ENCODE measurements around the gene IGSF10. TPM values are rescaled to one million over a fixed set of nuclear protein-coding genes. Genes with fewer than 3 reads are reported as not detected.

The IGSF10 gene
- polyA plus RNA-seq, 1 of the 3 experiments (the other 2 are of a cell fraction), result 15.3 TPM

DNA sequence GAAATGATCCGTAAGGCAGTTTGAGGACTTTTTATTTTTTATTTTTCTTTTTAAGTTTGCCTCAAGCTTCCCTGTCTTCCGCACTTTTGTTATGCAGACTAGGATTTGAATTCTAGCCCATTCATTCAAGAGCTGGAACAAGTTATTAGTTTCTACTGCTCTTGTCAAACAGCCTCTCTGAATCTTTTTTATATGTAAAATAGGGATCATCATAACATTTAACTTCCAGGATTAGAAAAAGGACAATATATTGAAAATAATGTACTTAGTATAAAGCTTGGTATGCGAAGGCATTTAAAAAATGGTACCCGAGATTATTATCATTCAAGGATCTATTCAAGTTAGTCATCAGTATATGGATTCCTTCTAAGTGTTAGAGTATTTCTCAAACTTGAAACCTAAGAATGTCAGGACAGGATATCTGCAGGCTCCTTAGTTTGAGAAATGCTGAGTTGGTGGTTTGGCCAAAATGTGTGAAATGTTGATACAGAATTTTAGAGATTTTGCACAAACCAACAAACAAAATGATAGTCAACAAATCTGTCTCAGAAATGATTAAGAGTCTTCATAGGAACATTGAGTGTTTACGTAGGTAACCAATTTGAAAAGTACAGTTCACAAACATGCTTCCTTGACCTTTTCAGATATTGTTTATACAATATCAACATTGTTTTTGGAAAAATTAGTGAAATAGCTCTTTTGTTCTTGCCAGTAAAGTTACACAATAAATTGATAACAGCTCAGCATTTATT is 40.5 kb upstream of the IGSF10 start:
- no peaks in the 10 kb centered on the region; a peak in 1 of 4 replicates for H3K4me1 ChIP-seq (ENCODE audit: control insufficient read depth in 1 of 2, insufficient read depth in 2 of 2, low read depth in 1 of 2, low read length in 1 of 2)
- 41% methylated on average over 5 of the region's 5 CpGs for WGBS (ENCODE audit: low lambda C conversion rate)
- H3K79me2 ChIP-seq (ENCODE audit: insufficient read depth), result no peaks in the 10 kb centered on the region
- no peak overlapping the region for H3K9ac ChIP-seq
- H3F3A ChIP-seq (replicated peaks; ENCODE audit: insufficient read depth), result no peaks in the 10 kb centered on the region
- H3K27ac ChIP-seq (ENCODE audit: low read depth in 2 of 2, low read length in 1 of 2), result no peak overlapping the region
- H3K9me3 ChIP-seq, result no peaks in the 10 kb centered on the region
- no peaks in the 10 kb centered on the region for H3K9me2 ChIP-seq
- no peak overlapping the region for H3K4me3 ChIP-seq (ENCODE audit: low read depth in 2 of 2, low read length in 1 of 2)
- no peaks in the 10 kb centered on the region for H4K20me1 ChIP-seq (ENCODE audit: insufficient read depth)
- DNase-seq, result no peak
- no peaks in the 10 kb centered on the region for H3K36me3 ChIP-seq (replicated peaks in 1 of 2; ENCODE audit: control insufficient read depth in 1 of 2, insufficient read depth in 2 of 2, low read length in 1 of 2)
- TF ChIP-seq FOXJ3 (CRISPR knock-in tag; IDR thresholded peaks at IDR 0.05) (no peak), RCOR1 (IDR thresholded peaks at IDR 0.05; ENCODE audit: low read length) (no peak), EP300 (IDR thresholded peaks at IDR 0.05; ENCODE audit: borderline replicate concordance in 1 of 2, low read depth in 1 of 2, low read length in 1 of 2) (no peak), GABPA (IDR thresholded peaks at IDR 0.05; ENCODE audit: low read depth) (no peak), TEAD4 (IDR thresholded peaks at IDR 0.05; ENCODE audit: borderline replicate concordance, insufficient read depth) (no peak), GATA2 (CRISPR knock-in tag; IDR thresholded peaks at IDR 0.05) (no peak), MEF2A (IDR thresholded peaks at IDR 0.05; ENCODE audit: borderline replicate concordance, low read depth) (no peak), RFX5 (IDR thresholded peaks at IDR 0.05; ENCODE audit: low read length) (no peak), FOXM1 (IDR thresholded peaks at IDR 0.05; ENCODE audit: low read depth) (no peak), SIN3A (IDR thresholded peaks at IDR 0.05; ENCODE audit: borderline replicate concordance, low read depth, low read length) (no peak), NFIC (IDR thresholded peaks at IDR 0.05; ENCODE audit: borderline replicate concordance) (no peak)
- TF ChIP-seq, protein P1, sequence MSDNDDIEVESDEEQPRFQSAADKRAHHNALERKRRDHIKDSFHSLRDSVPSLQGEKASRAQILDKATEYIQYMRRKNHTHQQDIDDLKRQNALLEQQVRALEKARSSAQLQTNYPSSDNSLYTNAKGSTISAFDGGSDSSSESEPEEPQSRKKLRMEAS (IDR thresholded peaks at IDR 0.05; ENCODE audit: low read depth), result no peak
- TF ChIP-seq, protein P2, sequence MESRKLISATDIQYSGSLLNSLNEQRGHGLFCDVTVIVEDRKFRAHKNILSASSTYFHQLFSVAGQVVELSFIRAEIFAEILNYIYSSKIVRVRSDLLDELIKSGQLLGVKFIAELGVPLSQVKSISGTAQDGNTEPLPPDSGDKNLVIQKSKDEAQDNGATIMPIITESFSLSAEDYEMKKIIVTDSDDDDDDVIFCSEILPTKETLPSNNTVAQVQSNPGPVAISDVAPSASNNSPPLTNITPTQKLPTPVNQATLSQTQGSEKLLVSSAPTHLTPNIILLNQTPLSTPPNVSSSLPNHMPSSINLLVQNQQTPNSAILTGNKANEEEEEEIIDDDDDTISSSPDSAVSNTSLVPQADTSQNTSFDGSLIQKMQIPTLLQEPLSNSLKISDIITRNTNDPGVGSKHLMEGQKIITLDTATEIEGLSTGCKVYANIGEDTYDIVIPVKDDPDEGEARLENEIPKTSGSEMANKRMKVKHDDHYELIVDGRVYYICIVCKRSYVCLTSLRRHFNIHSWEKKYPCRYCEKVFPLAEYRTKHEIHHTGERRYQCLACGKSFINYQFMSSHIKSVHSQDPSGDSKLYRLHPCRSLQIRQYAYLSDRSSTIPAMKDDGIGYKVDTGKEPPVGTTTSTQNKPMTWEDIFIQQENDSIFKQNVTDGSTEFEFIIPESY (IDR thresholded peaks at IDR 0.05; ENCODE audit: borderline replicate concordance, low read depth), result no peak
- TF ChIP-seq, protein P3, sequence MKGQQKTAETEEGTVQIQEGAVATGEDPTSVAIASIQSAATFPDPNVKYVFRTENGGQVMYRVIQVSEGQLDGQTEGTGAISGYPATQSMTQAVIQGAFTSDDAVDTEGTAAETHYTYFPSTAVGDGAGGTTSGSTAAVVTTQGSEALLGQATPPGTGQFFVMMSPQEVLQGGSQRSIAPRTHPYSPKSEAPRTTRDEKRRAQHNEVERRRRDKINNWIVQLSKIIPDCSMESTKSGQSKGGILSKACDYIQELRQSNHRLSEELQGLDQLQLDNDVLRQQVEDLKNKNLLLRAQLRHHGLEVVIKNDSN (IDR thresholded peaks at IDR 0.05; ENCODE audit: borderline replicate concordance, low read depth), result no peak
- TF ChIP-seq, protein P4, sequence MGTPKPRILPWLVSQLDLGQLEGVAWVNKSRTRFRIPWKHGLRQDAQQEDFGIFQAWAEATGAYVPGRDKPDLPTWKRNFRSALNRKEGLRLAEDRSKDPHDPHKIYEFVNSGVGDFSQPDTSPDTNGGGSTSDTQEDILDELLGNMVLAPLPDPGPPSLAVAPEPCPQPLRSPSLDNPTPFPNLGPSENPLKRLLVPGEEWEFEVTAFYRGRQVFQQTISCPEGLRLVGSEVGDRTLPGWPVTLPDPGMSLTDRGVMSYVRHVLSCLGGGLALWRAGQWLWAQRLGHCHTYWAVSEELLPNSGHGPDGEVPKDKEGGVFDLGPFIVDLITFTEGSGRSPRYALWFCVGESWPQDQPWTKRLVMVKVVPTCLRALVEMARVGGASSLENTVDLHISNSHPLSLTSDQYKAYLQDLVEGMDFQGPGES (IDR thresholded peaks at IDR 0.05; ENCODE audit: low read depth, low read length), result no peak
- TF ChIP-seq, protein P5, sequence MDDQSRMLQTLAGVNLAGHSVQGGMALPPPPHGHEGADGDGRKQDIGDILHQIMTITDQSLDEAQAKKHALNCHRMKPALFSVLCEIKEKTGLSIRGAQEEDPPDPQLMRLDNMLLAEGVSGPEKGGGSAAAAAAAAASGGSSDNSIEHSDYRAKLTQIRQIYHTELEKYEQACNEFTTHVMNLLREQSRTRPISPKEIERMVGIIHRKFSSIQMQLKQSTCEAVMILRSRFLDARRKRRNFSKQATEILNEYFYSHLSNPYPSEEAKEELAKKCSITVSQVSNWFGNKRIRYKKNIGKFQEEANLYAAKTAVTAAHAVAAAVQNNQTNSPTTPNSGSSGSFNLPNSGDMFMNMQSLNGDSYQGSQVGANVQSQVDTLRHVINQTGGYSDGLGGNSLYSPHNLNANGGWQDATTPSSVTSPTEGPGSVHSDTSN (IDR thresholded peaks at IDR 0.05), result no peak
- TF ChIP-seq, protein P6, sequence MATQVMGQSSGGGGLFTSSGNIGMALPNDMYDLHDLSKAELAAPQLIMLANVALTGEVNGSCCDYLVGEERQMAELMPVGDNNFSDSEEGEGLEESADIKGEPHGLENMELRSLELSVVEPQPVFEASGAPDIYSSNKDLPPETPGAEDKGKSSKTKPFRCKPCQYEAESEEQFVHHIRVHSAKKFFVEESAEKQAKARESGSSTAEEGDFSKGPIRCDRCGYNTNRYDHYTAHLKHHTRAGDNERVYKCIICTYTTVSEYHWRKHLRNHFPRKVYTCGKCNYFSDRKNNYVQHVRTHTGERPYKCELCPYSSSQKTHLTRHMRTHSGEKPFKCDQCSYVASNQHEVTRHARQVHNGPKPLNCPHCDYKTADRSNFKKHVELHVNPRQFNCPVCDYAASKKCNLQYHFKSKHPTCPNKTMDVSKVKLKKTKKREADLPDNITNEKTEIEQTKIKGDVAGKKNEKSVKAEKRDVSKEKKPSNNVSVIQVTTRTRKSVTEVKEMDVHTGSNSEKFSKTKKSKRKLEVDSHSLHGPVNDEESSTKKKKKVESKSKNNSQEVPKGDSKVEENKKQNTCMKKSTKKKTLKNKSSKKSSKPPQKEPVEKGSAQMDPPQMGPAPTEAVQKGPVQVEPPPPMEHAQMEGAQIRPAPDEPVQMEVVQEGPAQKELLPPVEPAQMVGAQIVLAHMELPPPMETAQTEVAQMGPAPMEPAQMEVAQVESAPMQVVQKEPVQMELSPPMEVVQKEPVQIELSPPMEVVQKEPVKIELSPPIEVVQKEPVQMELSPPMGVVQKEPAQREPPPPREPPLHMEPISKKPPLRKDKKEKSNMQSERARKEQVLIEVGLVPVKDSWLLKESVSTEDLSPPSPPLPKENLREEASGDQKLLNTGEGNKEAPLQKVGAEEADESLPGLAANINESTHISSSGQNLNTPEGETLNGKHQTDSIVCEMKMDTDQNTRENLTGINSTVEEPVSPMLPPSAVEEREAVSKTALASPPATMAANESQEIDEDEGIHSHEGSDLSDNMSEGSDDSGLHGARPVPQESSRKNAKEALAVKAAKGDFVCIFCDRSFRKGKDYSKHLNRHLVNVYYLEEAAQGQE (IDR thresholded peaks at IDR 0.05; ENCODE audit: low read depth, low read length), result no peak
- H3K4me2 ChIP-seq, result no peak overlapping the region
- no peak overlapping the region for H2AFZ ChIP-seq (ENCODE audit: low read depth)
- ChIA-PET POLR2A (no interaction called here), CTCF (no interaction called here)
- H3K27me3 ChIP-seq (ENCODE audit: insufficient read depth), result no peaks in the 10 kb centered on the region
